PFSK-1 (cell line): ENCODE data around the gene CATSPERB.

Experiments
- FOXP2 ChIP-seq: optimal IDR thresholded peaks from 2 replicates; pipeline ENCODE3; 2011; ENCODE audit warnings: borderline replicate concordance, control low read depth, inconsistent platforms; ENCODE audit not compliant: insufficient read depth; ENCODE audit errors: extremely low read length, extremely low read depth
- POLR2AphosphoS5 ChIP-seq: IDR thresholded peaks from 2 replicates; pipeline ENCODE4 v1.6.1; 2012; ENCODE audit warnings: low read depth, mild to moderate bottlenecking, control low read depth, low read length, moderate library complexity
- REST ChIP-seq, 2 experiments: IDR thresholded peaks; 2 replicates each; pipeline versions ENCODE4 v1.6.1 to v1.8.0; 2011 to 2012; ENCODE audit warnings: low read depth in 2 of 2, low read length in 2 of 2, control low read depth in 1 of 2, inconsistent platforms in 1 of 2, mild to moderate bottlenecking in 1 of 2, moderate library complexity in 1 of 2; ENCODE audit not compliant: insufficient read depth in 1 of 2
- SIN3A ChIP-seq: IDR thresholded peaks from 2 replicates; pipeline ENCODE4 v1.6.1; 2012; ENCODE audit warnings: mild to moderate bottlenecking, low read length, moderate library complexity, borderline replicate concordance; ENCODE audit not compliant: insufficient read depth
- TAF1 ChIP-seq: IDR thresholded peaks from 2 replicates; pipeline ENCODE4 v1.6.1; 2012; ENCODE audit warnings: low read length, control low read depth, borderline replicate concordance; ENCODE audit not compliant: insufficient read depth

The CATSPERB gene

GRCh38 chr14:91548108-91548507, 183.8 kb downstream of the CATSPERB start:
- no peak for TF ChIP-seq REST (IDR thresholded peaks at IDR 0.05; ENCODE audit: insufficient read depth in 1 of 2, low read depth in 2 of 2, low read length in 2 of 2)
- TF ChIP-seq SIN3A = no peak
- TF ChIP-seq POLR2AphosphoS5 = no peak
- TF ChIP-seq TAF1 = no peak
- TF ChIP-seq FOXP2 = no peak

- TF ChIP-seq SIN3A (no peak), POLR2AphosphoS5 (no peak), REST (IDR thresholded peaks at IDR 0.05; ENCODE audit: insufficient read depth in 1 of 2, low read depth in 2 of 2, low read length in 2 of 2) (no peak), FOXP2 (no peak)
These were observed 185.8 kb downstream of the CATSPERB start for GRCh38 chr14:91545946-91546716.

GRCh38 chr14:91545204-91545603, 186.7 kb downstream of the CATSPERB start:
- TF ChIP-seq TAF1 = no peak
- TF ChIP-seq FOXP2 = no peak
- no peak for TF ChIP-seq REST (IDR thresholded peaks at IDR 0.05; ENCODE audit: insufficient read depth in 1 of 2, low read depth in 2 of 2, low read length in 2 of 2)
- no peak for TF ChIP-seq POLR2AphosphoS5
- TF ChIP-seq SIN3A = no peak

DNA sequence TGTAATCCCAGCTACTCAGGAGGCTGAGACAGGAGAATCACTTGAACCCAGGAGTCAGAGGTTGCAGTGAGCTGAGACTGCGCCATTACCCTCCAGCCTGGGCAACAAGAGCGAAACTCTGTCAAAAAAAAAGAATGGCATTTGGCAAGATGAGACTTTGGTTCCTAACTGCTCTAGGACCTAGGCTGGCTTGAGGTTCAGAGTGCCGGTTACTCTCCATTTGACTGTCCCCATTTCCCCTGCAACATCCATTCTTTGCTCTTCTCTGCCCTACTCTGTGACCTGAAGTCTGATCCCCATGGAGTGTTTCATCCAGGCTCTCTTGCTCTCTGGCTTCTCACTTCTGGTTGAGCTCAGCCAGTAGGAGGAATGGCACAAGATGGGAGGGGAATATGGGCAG, 195.6 kb downstream of the CATSPERB start:
- no peak for TF ChIP-seq POLR2AphosphoS5
- no peak for TF ChIP-seq REST (IDR thresholded peaks at IDR 0.05; ENCODE audit: insufficient read depth in 1 of 2, low read depth in 2 of 2, low read length in 2 of 2)
- TF ChIP-seq TAF1 = no peak
- no peak for TF ChIP-seq SIN3A
- TF ChIP-seq FOXP2 = no peak
